Neural cell (in vitro differentiated cells): ENCODE measurements around the gene PCDHGA8. TPM values are rescaled to one million over a fixed set of nuclear protein-coding genes. Genes with fewer than 3 reads are reported as not detected.
"Not testable (repeated sequence)": the region's sequence is repeated elsewhere in the genome, so short reads cannot be mapped to it uniquely, and the experiment has no call there.

Experiments
- H2AFZ ChIP-seq: fragments of 200-600, 300-800 bp; sonication (generic), shearing (Covaris generic); 2 replicates; pipeline ENCODE4 v1.6.0; 2014; ENCODE audit warnings: low read depth, mild to moderate bottlenecking, antibody characterized with exemption, low read length, moderate library complexity
- H3F3A ChIP-seq: fragments of 200-600 bp; shearing (Covaris generic); 2 replicates; pipeline ENCODE4 v1.6.1; 2016; ENCODE audit warnings: mild to moderate bottlenecking, moderate library complexity, mixed read lengths, antibody characterized with exemption, low read length; ENCODE audit not compliant: insufficient read depth, poor library complexity, severe bottlenecking
- H3K27ac ChIP-seq: fragments of 200-600, 300-800 bp; sonication (generic), shearing (Covaris generic); 2 replicates; pipeline ENCODE4 v1.5.1; 2014; ENCODE audit warnings: mild to moderate bottlenecking, low read length, moderate library complexity
- H3K27me3 ChIP-seq: fragments of 300-800, 200-600 bp; sonication (generic), shearing (Covaris generic); 2 replicates; pipeline ENCODE4 v1.6.0; 2014; ENCODE audit warnings: mild to moderate bottlenecking, low read depth, low read length, moderate library complexity; ENCODE audit not compliant: insufficient read depth
- H3K36me3 ChIP-seq: fragments of 300-800, 200-600 bp; sonication (generic), shearing (Covaris generic); 2 replicates; pipeline ENCODE4 v1.5.1; 2014; ENCODE audit warnings: mild to moderate bottlenecking, antibody characterized with exemption, low read length, moderate library complexity; ENCODE audit not compliant: insufficient read depth
- H3K4me2 ChIP-seq: fragments of 300-800, 200-600 bp; sonication (generic), shearing (Covaris generic); 2 replicates; pipeline ENCODE4 v1.6.0; 2014; ENCODE audit warnings: mild to moderate bottlenecking, low read length
- H3K4me3 ChIP-seq: fragments of 300-800, 200-600 bp; sonication (generic), shearing (Covaris generic); 2 replicates; pipeline ENCODE4 v1.5.1; 2014; ENCODE audit warnings: mild to moderate bottlenecking, low read length, moderate library complexity
- H3K79me2 ChIP-seq: fragments of 200-600 bp; shearing (Covaris generic); replicated peaks from 2 replicates; pipeline ENCODE4 v1.6.0; 2014; ENCODE audit warnings: mild to moderate bottlenecking, low read length, moderate library complexity; ENCODE audit not compliant: insufficient read depth
- H3K9ac ChIP-seq: fragments of 300-800, 200-600 bp; sonication (generic), shearing (Covaris generic); 2 replicates; pipeline ENCODE4 v1.6.1; 2016; ENCODE audit warnings: mild to moderate bottlenecking, low read length, mixed read lengths
- H3K9me2 ChIP-seq: fragments of 200-600 bp; shearing (Covaris generic); 2 replicates; pipeline ENCODE4 v1.6.1; 2016; ENCODE audit warnings: mild to moderate bottlenecking, low read length, mixed read lengths; ENCODE audit not compliant: insufficient read depth
- H3K9me3 ChIP-seq: fragments of 200-600, 300-800 bp; sonication (generic), shearing (Covaris generic); 2 replicates; pipeline ENCODE4 v1.6.1; 2016; ENCODE audit warnings: mild to moderate bottlenecking, mixed run types, low read length, moderate library complexity, mixed read lengths
- H4K20me1 ChIP-seq: fragments of 200-600 bp; shearing (Covaris generic); 2 replicates; pipeline ENCODE4 v1.6.1; 2016; ENCODE audit warnings: mild to moderate bottlenecking, mixed run types; ENCODE audit not compliant: insufficient read depth
- CTCF ChIP-seq: fragments of 450-650 bp; IDR thresholded peaks from 2 replicates; pipeline ENCODE4 v1.5.1; 2014; ENCODE audit warnings: antibody characterized with exemption, mild to moderate bottlenecking, moderate library complexity; ENCODE audit not compliant: poor library complexity, severe bottlenecking
- EZH2 ChIP-seq: fragments of 200-600, 300-800 bp; shearing (Covaris generic), sonication (generic); IDR thresholded peaks from 2 replicates; pipeline ENCODE4 v1.6.1; 2014; ENCODE audit warnings: antibody characterized with exemption, low read length, borderline replicate concordance, mild to moderate bottlenecking; ENCODE audit not compliant: insufficient read depth, poor library complexity, severe bottlenecking
- RAD21 ChIP-seq: fragments of 450-650 bp; conservative IDR thresholded peaks from 2 replicates; pipeline ENCODE4 v1.6.1; 2014; ENCODE audit warnings: antibody characterized with exemption, mild to moderate bottlenecking, moderate library complexity
- SMC3 ChIP-seq: fragments of 450-650 bp; conservative IDR thresholded peaks from 2 replicates; pipeline ENCODE4 v1.6.1; 2014; ENCODE audit warnings: antibody characterized with exemption, mild to moderate bottlenecking, moderate library complexity; ENCODE audit not compliant: poor library complexity
- TAF1 ChIP-seq: IDR thresholded peaks from 2 replicates; pipeline ENCODE4 v1.6.1; 2012; ENCODE audit warnings: low read depth
- polyA plus RNA-seq: library from polyadenylated mRNA; depleted of rRNA; stranded (reverse); fragments of >200 nt; gene quantifications from 2 replicates; pipeline ENCODE4 v1.2.3, GENCODE V29; 2014

PCDHGA8 gene
- polyA plus RNA-seq, 1 donor from 2014 or later = 0.19 TPM

- no peak within 1 kb of the TSS for H3K4me2 ChIP-seq
- peaks cover 76% of the 10 kb centered on the region for H3K36me3 ChIP-seq
- peak; percentile 56 for TF ChIP-seq RAD21
- no peak for TF ChIP-seq TAF1
- TF ChIP-seq CTCF = peak; percentile 52
- TF ChIP-seq SMC3 = peak; percentile 46
- peak within 1 kb of the TSS; percentile 25 for H3K9ac ChIP-seq
- H3K27me3 ChIP-seq = no peaks in the 10 kb centered on the region
- no peaks in the 10 kb centered on the region for H3K9me2 ChIP-seq
- H2AFZ ChIP-seq = no peak within 1 kb of the TSS
- peaks cover 60% of the 10 kb centered on the region for H3K79me2 ChIP-seq
- H3K4me3 ChIP-seq = peak within 1 kb of the TSS; percentile 66
- H3K9me3 ChIP-seq = peaks cover 76% of the 10 kb centered on the region
- H3K27ac ChIP-seq = peak within 1 kb of the TSS; percentile 45
- H3F3A ChIP-seq = peaks cover 5% of the 10 kb centered on the region
- H4K20me1 ChIP-seq = no peaks in the 10 kb centered on the region
Measured at GRCh38 chr5:141412854-141413539, 20.6 kb downstream of the PCDHGA8 start, which contains the start of gene PCDHGA10. TSS of gene PCDHGA10 (plus strand) at chr5:141412987. CDS start at chr5:141413176, 189 bp downstream.

GRCh38 chr5:141413540-141414069 is 21.2 kb downstream of the PCDHGA8 start:
- no peak overlapping the region for H2AFZ ChIP-seq
- H3K4me2 ChIP-seq = no peak overlapping the region
- H3K27ac ChIP-seq = peak overlapping the region; percentile 45
- H3K79me2 ChIP-seq = peaks cover 66% of the 10 kb centered on the region
- no peak for TF ChIP-seq SMC3
- no peak for TF ChIP-seq EZH2
- peaks cover 3% of the 10 kb centered on the region for H3F3A ChIP-seq
- H3K27me3 ChIP-seq = no peaks in the 10 kb centered on the region
- peaks cover 82% of the 10 kb centered on the region for H3K36me3 ChIP-seq
- H3K9me3 ChIP-seq = peaks cover 81% of the 10 kb centered on the region
- H3K4me3 ChIP-seq = peak overlapping the region; percentile 66
- no peaks in the 10 kb centered on the region for H4K20me1 ChIP-seq
- H3K9ac ChIP-seq = no peak overlapping the region
- H3K9me2 ChIP-seq = no peaks in the 10 kb centered on the region

- not testable (repeated sequence) for H3F3A ChIP-seq, H3K4me2 ChIP-seq, H3K9ac ChIP-seq, H2AFZ ChIP-seq, H3K27me3 ChIP-seq, H4K20me1 ChIP-seq, H3K27ac ChIP-seq, H3K9me2 ChIP-seq
- peaks cover 70% of the 10 kb centered on the region for H3K79me2 ChIP-seq
- H3K4me3 ChIP-seq = peak overlapping the region; percentile 66
- peaks cover 81% of the 10 kb centered on the region for H3K9me3 ChIP-seq
- H3K36me3 ChIP-seq = peaks cover 86% of the 10 kb centered on the region
Measured at GRCh38 chr5:141414548-141415274, 22.3 kb downstream of the PCDHGA8 start.

- H3K36me3 ChIP-seq = peaks cover 86% of the 10 kb centered on the region
- H3K9me2 ChIP-seq, H2AFZ ChIP-seq, H3K4me2 ChIP-seq, H3K27me3 ChIP-seq, H3K27ac ChIP-seq, H3K9ac ChIP-seq, H3K4me3 ChIP-seq, H4K20me1 ChIP-seq, H3F3A ChIP-seq: not testable (repeated sequence)
- peaks cover 72% of the 10 kb centered on the region for H3K79me2 ChIP-seq
- H3K9me3 ChIP-seq = peaks cover 80% of the 10 kb centered on the region
Measured at GRCh38 chr5:141415275-141415618, 22.8 kb downstream of the PCDHGA8 start.
